ENCODE data around the gene NEIL1. TPM values are rescaled to one million over a fixed set of nuclear protein-coding genes. Genes with fewer than 3 reads are reported as not detected.

Gene NEIL1
- total RNA-seq, 1 experiment from 2014 or later = 41.4 TPM

DNA sequence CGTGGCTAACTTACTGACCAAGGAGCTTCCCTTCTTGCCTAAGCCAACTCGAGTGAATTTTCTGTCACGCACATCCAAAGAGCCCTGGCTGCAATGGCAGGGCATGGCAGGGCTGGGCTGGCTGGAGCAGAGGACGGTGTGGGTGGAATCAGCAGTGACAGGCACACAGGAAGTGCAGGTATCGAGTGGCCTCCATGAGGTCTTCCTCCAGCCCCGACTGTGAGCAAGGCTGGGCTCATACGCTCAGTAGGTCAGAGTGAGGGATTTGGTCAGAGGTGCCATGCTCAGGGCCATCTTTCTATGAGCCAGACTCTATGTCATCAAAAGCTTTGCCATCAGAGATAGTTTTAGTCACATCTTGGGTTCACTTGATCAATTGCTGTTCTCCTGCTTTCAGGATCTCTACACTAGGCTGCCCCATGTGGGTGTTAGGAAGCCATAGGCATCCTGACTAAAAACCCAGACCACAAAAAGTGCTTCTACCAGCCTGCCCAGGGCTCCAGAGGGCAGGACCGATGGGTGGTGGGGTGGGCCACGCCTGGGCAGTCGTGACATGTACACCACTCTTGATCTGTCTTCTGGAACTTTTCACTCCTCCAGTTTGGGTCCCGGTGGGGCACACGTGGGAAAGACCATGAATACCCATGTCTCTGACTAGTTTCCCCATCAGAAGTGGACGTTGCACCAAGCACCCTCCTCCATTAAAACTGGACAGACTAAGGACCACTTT, 33.6 kb upstream of the NEIL1 start:
- BruUV-seq (replicated peaks) = no TSS peak
- H3K27me3 ChIP-seq (ENCODE audit: insufficient read depth, low read length) = no peaks in the 10 kb centered on the region
- H3K4me1 ChIP-seq (ENCODE audit: control insufficient read depth in 1 of 2, insufficient read depth in 2 of 2, low read length in 2 of 2) = peaks cover 0 to 10% of the 10 kb centered on the region in 2 experiments; a peak in 2 of 4 replicates
- ChIA-PET POLR2A (no interaction called here), CTCF (no interaction called here), RAD21 (ENCODE audit: low non-redundant PET in 1 of 2, low total read pairs in 2 of 2, uncharacterized antibody in 2 of 2, unreplicated experiment in 2 of 2) (no interaction called here)
- H3K4me2 ChIP-seq (ENCODE audit: low read length) = no peak overlapping the region
- ATAC-seq = no peak
- no peak overlapping the region for H2AFZ ChIP-seq (ENCODE audit: low read depth, low read length, poor library complexity, severe bottlenecking)
- no peaks in the 10 kb centered on the region for H3K36me3 ChIP-seq (ENCODE audit: control insufficient read depth in 1 of 2, insufficient read depth in 2 of 2, low read length in 2 of 2)
- H3K4me3 ChIP-seq (replicated peaks in 1 of 2; ENCODE audit: low read depth in 1 of 2, low read length in 2 of 2) = no peak overlapping the region
- intact Hi-C loops (cut with micrococcal nuclease) = no loop called here
- H3K79me2 ChIP-seq (ENCODE audit: insufficient read depth, low read length) = no peaks in the 10 kb centered on the region
- TF ChIP-seq CEBPB (IDR thresholded peaks at IDR 0.05; ENCODE audit: low read depth) (no peak), FOSL1 (IDR thresholded peaks at IDR 0.05; ENCODE audit: low read depth) (no peak), EZH2 (IDR thresholded peaks at IDR 0.05) (no peak), POLR2AphosphoS5 (IDR thresholded peaks at IDR 0.05; ENCODE audit: low read depth, low read length) (no peak), EZH2phosphoT487 (IDR thresholded peaks at IDR 0.05; ENCODE audit: borderline replicate concordance) (no peak)
- TF ChIP-seq, protein P1, sequence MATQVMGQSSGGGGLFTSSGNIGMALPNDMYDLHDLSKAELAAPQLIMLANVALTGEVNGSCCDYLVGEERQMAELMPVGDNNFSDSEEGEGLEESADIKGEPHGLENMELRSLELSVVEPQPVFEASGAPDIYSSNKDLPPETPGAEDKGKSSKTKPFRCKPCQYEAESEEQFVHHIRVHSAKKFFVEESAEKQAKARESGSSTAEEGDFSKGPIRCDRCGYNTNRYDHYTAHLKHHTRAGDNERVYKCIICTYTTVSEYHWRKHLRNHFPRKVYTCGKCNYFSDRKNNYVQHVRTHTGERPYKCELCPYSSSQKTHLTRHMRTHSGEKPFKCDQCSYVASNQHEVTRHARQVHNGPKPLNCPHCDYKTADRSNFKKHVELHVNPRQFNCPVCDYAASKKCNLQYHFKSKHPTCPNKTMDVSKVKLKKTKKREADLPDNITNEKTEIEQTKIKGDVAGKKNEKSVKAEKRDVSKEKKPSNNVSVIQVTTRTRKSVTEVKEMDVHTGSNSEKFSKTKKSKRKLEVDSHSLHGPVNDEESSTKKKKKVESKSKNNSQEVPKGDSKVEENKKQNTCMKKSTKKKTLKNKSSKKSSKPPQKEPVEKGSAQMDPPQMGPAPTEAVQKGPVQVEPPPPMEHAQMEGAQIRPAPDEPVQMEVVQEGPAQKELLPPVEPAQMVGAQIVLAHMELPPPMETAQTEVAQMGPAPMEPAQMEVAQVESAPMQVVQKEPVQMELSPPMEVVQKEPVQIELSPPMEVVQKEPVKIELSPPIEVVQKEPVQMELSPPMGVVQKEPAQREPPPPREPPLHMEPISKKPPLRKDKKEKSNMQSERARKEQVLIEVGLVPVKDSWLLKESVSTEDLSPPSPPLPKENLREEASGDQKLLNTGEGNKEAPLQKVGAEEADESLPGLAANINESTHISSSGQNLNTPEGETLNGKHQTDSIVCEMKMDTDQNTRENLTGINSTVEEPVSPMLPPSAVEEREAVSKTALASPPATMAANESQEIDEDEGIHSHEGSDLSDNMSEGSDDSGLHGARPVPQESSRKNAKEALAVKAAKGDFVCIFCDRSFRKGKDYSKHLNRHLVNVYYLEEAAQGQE (IDR thresholded peaks at IDR 0.05; ENCODE audit: low read depth) = no peak
- no peak overlapping the region for H3K27ac ChIP-seq (ENCODE audit: low read depth, low read length)
- no peak for DNase-seq (ENCODE audit: low read depth, low spot score)
- H3K9me3 ChIP-seq (ENCODE audit: control insufficient read depth in 1 of 2, insufficient read depth in 1 of 2, low read depth in 1 of 2, low read length in 2 of 2) = no peaks in the 10 kb centered on the region
- no peaks in the 10 kb centered on the region for H4K20me1 ChIP-seq (ENCODE audit: insufficient read depth)
- no peaks in the 10 kb centered on the region for H3K9me2 ChIP-seq (ENCODE audit: insufficient read depth)
- no peak overlapping the region for H3K9ac ChIP-seq (ENCODE audit: low read length)
